Brain microvascular endothelial cell (primary cell): ENCODE data around the gene HOGA1.
"Not testable (repeated sequence)": the region's sequence is repeated elsewhere in the genome, so short reads cannot be mapped to it uniquely, and the experiment has no call there.

Source experiments
- DNase-seq: peaks from one replicate; pipeline ENCODE4 v3.0.0-alpha.2; 2020
- H3K27ac ChIP-seq: fragments of 250-450 bp; sonication (Bioruptor Pico); 2 replicates; pipeline ENCODE4 v1.5.1; 2020; ENCODE audit warnings: mild to moderate bottlenecking, moderate library complexity
- H3K27me3 ChIP-seq: fragments of 250-450 bp; sonication (Bioruptor Pico); replicated peaks from 2 replicates; pipeline ENCODE4 v1.5.1; 2020; ENCODE audit warnings: mild to moderate bottlenecking
- H3K36me3 ChIP-seq: fragments of 250-450 bp; sonication (Bioruptor Pico); replicated peaks from 2 replicates; pipeline ENCODE4 v1.5.1; 2020; ENCODE audit warnings: mild to moderate bottlenecking
- H3K4me3 ChIP-seq: 2 replicates; pipeline ENCODE4 v1.5.1; 2011; ENCODE audit warnings: low read depth, mild to moderate bottlenecking, control low read depth, low read length, moderate library complexity
- in situ Hi-C: cut with HindIII; loops from 2 replicates; pipeline ENCODE4 v1.10.0; 2017; ENCODE audit warnings: low sequenced_read_pairs, low pct_ligation_motif_present
- TF ChIP-seq, protein P1 (sequence below): IDR thresholded peaks from 2 replicates; pipeline ENCODE4 v1.5.1; 2011; ENCODE audit warnings: low read depth, mild to moderate bottlenecking, moderate library complexity, low read length, control low read depth, inconsistent platforms; ENCODE audit errors: missing control alignments

Gene HOGA1

DNA sequence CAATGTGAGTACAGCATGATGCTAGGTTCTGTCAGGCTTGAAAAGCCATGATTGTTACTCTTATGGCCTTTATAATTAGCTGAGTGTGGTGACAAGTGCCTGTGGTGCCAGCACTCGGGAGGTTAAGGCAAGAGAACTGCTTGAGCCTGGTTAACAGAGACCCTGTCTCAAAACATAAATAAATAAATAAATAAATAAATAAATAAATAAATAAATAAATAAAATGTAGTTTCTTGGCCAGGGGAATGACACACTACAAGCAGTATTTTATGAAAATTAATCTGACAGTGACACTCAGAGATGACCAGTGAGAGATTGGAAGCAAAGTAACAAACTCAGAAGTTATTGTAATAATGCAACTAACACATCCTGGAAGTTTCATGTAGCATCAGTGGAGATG is 51.4 kb downstream of the HOGA1 start:
- Histone ChIP-seq H3K4me3 (no peak overlapping the region), H3K27ac (no peak overlapping the region), H3K36me3 (no peaks in the 10 kb centered on the region), H3K27me3 (no peaks in the 10 kb centered on the region)
- TF ChIP-seq, protein P1, sequence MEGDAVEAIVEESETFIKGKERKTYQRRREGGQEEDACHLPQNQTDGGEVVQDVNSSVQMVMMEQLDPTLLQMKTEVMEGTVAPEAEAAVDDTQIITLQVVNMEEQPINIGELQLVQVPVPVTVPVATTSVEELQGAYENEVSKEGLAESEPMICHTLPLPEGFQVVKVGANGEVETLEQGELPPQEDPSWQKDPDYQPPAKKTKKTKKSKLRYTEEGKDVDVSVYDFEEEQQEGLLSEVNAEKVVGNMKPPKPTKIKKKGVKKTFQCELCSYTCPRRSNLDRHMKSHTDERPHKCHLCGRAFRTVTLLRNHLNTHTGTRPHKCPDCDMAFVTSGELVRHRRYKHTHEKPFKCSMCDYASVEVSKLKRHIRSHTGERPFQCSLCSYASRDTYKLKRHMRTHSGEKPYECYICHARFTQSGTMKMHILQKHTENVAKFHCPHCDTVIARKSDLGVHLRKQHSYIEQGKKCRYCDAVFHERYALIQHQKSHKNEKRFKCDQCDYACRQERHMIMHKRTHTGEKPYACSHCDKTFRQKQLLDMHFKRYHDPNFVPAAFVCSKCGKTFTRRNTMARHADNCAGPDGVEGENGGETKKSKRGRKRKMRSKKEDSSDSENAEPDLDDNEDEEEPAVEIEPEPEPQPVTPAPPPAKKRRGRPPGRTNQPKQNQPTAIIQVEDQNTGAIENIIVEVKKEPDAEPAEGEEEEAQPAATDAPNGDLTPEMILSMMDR, result no peak
- in situ Hi-C loops, result no loop called here
- no peak for DNase-seq

DNA sequence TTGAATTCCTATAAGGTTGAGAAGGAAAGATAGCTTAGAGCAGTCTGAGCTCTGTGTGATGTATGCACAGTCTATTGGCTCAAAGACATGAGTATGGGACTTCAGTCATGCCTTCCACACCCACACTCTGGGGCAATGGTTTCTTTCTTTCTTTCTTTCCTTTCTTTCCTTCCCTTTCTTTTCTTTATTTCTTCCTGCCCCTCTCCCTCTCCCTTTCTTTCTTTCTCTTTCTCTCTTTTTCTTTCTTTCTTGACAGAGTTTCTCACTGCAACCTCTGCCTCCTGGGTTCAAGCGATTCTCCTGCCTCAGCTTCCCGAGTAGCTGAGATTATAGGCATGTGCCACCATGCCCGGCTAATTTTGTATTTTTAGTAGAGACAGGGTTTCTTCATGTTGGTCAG is 54.9 kb downstream of the HOGA1 start:
- H3K27ac ChIP-seq, H3K4me3 ChIP-seq, H3K27me3 ChIP-seq, DNase-seq, H3K36me3 ChIP-seq, in situ Hi-C loops: not testable (repeated sequence)

DNA sequence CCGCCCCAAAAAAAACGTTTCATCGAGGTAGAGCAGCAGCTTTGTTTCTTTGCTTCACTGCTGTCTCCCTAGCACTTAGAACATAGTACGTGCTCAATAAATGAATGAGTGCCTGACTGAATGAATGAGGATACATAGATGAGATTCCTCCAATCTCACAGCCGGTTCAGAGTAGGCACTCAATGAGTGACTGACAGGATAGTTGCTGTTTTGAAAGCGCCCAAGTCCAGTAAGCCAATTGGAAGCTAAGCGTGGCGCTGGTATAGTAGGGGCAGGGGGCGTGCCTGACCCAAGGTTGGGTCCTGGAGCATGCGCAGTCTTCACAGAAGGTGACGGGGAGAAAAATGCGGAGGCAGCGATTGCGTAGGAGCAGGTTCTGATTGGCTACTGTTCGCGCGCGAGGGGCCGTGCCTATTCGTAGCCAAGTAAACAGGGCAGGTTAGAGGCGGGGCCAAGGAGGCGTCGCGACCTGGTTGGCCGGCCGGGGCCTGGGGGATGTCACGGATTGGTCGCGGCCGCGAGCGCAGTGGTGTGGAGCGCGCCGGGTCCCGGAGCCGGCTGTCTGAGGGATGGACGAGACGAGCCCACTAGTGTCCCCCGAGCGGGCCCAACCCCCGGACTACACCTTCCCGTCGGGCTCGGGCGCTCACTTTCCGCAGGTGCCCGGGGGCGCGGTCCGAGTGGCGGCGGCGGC is 56.1 kb downstream of the HOGA1 start, which contains the start of gene PI4K2A:
PI4K2A (plus strand) TSS at position 498 of the 694 bp plus-strand sequence; CDS start at position 570, 72 bp downstream.
- in situ Hi-C loops, result no loop called here
- H3K27ac ChIP-seq, result peak within 1 kb of the TSS; percentile 61
- peak within 1 kb of the TSS; percentile 81 for H3K4me3 ChIP-seq
- peak; percentile 100 for DNase-seq
- TF ChIP-seq, protein P1, result no peak
- H3K36me3 ChIP-seq, result peaks cover 10% of the 10 kb centered on the region
- no peaks in the 10 kb centered on the region for H3K27me3 ChIP-seq

DNA sequence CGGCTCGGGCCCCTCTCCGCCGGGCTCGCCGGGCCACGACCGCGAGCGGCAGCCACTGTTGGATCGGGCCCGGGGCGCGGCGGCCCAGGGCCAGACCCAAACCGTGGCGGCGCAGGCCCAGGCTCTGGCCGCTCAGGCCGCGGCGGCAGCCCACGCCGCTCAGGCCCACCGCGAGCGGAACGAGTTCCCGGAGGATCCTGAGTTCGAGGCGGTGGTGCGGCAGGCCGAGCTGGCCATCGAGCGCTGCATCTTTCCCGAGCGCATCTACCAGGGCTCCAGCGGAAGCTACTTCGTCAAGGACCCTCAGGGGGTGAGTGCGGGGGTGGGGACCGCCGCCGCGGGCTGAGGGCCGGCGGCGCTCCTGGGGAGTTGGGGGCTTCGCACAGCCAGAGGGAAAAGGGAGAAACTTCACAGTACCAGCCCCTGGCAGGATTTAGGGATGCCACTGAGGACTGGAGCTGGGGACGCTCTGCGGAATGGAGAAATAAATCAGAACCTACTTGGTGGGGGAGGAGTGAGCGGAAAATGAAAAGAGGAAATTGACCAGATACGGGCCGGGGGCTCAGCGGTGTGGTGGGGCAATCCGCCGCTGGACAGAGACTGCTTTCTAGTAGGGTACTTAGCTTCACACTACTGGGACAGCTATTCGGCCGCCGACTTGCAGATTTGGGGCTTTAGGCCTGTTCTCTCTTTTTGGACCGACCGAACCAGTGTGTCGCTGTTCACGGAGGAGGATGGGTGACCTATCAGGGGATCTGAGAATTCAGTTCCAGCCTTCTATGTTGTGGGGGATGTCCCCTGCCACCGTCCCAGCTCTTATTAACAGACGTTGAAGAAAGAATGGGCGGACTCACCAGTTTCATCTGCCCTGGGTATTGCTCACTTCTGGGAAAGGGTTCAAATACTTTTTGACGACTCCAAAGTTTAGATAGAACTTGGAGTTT is 57.0 kb downstream of the HOGA1 start:
- H3K27me3 ChIP-seq, result no peaks in the 10 kb centered on the region
- in situ Hi-C loops, result no loop called here
- peaks cover 10% of the 10 kb centered on the region for H3K36me3 ChIP-seq
- peak overlapping the region; percentile 61 for H3K27ac ChIP-seq
- peak overlapping the region; percentile 81 for H3K4me3 ChIP-seq
- TF ChIP-seq, protein P1, result no peak
- peak; percentile 25 for DNase-seq

DNA sequence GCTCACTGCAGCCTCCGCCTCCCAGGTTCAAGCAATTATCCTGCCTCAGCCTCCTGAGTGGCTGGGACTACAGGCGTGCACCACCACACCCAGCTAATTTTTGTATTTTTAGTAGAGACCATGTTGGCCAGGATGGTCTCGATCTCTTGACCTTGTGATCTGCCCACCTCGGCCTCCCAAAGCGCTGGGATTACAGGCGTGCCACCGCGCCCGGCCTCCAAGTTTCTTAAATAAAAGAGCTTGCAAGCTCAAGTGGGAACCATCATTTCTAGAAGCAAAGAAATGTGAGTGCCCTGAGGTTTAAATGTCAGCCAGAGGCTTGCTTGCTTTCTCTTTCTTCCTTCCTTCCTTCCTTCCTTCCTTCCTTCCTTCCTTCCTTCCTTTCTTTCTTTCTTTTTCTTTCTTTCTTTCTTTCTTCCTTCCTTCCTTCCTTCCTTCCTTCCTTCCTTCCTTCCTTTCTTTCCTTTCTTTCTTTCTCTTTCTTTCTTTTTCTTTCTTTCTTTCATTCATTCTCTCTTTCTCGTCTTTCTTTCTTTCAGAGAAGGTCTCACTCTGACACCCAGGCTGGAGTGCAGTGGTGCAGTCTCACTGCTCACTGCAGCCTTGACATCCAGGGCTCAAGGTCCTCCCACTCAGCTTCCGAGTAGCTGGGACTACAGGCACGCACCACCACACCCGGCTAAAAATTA is 58.4 kb downstream of the HOGA1 start:
- H3K27me3 ChIP-seq, in situ Hi-C loops, H3K27ac ChIP-seq, H3K4me3 ChIP-seq, DNase-seq: not testable (repeated sequence)
- H3K36me3 ChIP-seq, result peaks cover 15% of the 10 kb centered on the region

DNA sequence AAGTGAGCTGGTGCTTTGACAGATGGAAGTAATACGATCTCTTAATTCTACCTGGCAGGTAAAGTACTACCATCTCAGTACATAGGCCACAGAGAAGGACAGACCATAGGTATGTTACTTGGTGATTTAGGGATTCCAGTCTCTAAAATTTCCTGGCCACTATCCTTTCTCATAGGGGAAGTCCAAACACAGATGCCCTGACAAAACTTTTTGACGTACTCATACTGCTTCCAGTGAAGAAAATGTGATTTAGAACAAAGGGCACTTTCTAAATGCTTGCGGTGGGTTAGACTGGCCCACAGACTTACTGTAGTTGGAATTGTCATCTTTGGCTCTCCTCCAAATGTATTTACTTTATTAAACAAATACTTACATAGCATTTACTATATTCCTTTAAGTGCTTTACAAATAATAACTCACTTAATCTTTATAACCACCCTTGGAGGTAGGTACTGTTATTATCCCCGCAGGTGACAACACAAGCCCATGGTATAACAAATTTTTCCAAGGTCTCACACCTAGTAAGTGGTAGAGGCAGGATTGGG is 59.3 kb downstream of the HOGA1 start:
- Histone ChIP-seq H3K27ac (no peak overlapping the region), H3K36me3 (peaks cover 15% of the 10 kb centered on the region), H3K4me3 (no peak overlapping the region), H3K27me3 (no peaks in the 10 kb centered on the region)
- TF ChIP-seq, protein P1, result no peak
- in situ Hi-C loops, result no loop called here
- DNase-seq, result no peak
